ENCODE results near the gene PRKCA.

DNA sequence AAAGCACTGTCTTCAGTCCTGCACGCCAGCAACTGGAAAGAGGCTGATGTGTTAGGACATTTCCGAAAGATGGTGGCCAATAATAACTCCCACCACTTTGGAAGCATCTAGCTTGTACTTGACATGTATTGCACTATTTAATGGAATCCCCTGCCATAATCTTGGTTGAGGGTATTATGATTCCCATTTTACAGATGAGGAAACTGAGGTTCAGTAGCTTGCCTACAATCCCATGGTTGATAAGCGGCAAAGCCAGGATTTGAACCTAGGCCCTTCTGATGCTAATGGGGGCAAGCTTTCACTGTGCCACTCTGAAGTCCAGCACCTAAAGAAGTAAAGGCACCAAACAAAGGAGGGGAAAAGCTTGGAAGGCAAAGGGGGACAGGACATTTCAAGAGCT is 540.5 kb downstream of the PRKCA start:
- TF ChIP-seq EP300 (IDR thresholded peaks at IDR 0.05) (no peak), CTCF (IDR thresholded peaks at IDR 0.05) (no peak)
